ENCODE measurements around the gene MAPK12.

Gene MAPK12

DNA sequence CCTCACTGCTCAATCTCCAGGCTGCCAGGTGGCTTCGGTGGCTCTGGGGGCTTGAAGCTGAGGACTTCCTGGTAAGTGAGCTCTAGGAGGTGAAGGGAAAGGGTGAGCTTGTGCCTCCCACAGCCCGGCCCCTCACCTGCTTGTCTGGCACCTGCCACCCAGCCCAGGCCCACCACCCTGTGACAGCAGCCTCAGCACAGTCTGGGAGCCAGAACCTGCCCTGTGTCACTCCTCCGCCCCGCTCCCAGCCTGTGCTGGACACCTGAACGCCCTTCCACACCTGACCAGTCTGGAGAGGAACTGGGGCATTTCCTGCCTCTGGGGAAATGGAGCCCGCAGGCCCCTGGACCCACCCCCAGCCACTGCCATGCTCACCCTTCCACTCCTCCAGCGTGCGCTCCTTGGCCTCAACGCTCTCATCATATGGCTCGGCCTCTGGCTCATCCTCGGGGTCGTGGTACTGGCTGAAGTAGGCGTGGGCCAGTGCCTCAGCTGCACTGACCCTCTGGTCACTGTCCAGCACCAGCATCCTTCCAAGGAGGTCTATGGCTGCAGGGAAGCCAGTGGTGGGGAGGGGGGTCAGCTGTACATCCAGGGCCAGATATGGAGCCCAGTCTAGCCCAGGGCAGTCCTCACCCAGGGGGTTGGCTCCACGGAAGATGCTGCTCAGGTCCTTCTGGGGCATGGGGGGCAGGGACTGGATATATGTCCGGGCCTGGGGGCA is 3.6 kb upstream of the MAPK12 start:
- no peak for DNase-seq

DNA sequence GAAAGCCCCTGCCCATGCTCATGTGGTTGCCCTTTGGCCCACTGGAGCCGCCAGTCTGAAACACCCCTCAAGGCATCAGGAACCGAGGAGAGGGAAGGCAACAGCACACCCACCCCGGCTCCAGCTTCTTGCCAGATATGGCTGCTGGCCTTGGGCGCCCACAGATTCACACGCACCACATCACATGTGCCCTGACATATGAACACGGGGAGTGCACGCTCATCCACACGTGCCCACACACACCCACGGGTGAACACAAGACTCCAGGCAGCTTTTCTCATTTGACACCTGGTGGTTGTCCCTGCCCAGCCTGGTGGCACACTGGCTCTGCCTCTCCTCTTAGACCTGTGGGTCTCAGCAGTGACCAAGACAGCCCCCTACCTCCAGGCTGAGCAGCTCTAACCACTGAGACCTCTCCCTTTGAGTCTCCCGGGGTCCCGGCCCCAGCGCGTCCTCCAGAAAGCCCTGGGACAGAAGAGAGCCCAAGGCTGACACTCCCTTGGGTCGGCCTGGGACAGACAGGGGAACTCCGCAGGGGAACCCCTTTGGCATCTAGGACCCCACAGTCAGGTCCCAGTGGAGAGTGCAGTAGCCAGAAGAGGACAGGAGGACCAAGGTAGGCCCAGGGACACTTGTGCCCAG is 2.7 kb upstream of the MAPK12 start:
- no peak for DNase-seq

- no peak for DNase-seq
Observed at GRCh38 chr22:50262973-50263617, 1.6 kb upstream of the MAPK12 start.

GRCh38 chr22:50262460-50262911 is 1.0 kb upstream of the MAPK12 start:
- DNase-seq, result no peak

DNA sequence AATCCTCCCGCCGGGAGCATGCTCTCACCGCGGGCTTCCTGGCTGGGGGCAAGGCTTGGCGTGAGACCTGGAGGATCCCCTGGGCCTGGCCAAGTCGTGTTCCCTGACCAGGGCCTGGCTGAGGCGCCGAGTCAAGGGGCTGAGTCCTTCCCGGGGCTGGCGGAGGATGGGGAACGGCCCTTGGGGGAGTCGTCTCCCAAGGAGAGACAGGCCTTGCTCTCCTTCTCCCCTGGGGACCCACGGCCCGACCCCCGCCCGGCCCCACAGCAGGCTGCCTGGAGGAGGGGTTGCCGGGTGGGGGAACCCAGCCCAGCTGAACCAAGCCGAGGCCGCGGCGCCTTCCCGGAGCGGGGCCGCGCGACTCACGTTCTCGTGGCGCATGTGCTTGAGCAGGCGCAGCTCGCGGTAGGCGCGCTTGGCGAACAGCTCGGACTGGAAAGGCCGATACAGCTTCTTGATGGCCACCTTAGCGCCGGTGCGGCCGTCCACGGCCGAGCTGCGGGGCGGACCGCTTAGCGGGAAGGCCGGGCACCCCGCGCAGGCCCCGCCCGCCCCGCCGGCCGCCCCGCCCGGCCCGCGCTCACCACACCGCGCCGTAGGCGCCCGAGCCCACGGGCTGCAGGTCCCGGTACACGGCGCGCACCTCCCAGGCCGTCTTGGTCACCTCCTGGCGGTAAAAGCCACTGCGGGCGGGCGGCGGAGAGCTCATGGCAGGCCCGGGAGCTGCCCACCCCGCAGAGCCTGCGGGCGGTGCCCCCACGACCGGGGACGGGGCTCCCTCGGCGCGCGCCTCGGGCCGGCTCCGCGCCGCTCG is 475 bp downstream of the MAPK12 start:
- no peak for DNase-seq

DNA sequence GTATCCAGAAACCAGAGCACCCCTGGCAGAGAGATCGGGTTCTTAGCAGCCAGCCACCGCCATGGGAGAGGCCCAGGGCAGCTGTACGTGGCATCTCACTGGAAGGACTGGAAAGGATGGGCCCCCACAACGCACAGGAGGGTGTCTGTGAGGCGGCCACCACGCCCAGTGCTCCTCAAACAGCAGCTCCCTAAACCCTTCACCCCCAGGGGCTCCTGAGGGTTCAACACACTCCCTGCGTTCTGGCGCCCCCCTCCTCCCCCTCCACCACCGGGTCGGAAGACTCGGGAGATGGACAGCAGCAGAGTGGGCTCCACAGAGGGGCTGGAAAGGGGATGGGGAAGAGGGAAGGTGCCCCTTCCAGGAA is 1.1 kb downstream of the MAPK12 start:
- DNase-seq, result no peak

- DNase-seq, result no peak
Observed at GRCh38 chr22:50259302-50259701, 2.2 kb downstream of the MAPK12 start.

GRCh38 chr22:50258361-50259292 is 2.9 kb downstream of the MAPK12 start:
- no peak for DNase-seq

GRCh38 chr22:50257451-50258360 is 3.8 kb downstream of the MAPK12 start:
- DNase-seq, result no peak

DNA sequence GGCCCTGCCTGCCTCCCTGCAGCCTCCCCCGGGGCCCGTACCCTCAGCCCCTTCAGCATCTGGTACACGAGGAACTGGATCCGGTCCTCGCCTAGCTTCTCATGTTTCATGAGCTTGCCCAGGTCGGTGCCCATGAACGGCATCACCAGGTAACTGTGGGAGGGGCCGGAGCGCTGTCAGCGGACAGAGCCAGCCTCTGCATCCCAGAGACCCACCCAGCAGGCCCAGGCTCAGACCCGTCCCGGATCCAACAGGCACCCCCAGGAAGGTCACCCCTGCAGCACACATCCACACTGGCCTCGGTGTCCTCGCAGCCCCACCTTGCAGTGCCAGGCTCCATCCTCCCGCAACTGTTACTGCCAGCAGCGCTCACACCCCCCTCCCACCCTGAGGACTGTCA is 4.4 kb downstream of the MAPK12 start:
- DNase-seq, result no peak

- DNase-seq, result no peak
Observed at GRCh38 chr22:50256258-50256862, 5.1 kb downstream of the MAPK12 start.

GRCh38 chr22:50255607-50256006 is 5.9 kb downstream of the MAPK12 start:
- DNase-seq, result no peak

DNA sequence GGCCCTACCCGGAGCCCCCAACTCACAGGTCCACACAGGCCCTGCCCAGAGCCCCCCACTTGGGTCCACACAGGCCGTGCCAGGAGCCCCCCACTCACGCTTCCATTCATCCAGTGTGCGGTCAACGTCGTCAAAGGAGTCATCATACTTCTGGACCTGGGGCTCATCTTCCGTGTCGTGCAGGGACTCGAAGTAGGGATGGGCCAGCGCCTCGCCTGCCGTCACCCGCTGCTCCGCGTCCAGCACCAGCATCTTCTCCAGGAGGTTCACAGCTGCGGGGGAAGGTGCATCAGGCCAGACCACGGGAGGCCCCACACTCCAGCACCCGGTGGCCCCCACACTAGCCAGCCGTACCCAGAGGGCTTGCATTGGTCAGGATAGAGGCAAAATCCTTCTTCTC is 6.4 kb downstream of the MAPK12 start:
- DNase-seq, result no peak

- DNase-seq, result no peak
Observed at GRCh38 chr22:50253941-50254340, 7.5 kb downstream of the MAPK12 start.

DNA sequence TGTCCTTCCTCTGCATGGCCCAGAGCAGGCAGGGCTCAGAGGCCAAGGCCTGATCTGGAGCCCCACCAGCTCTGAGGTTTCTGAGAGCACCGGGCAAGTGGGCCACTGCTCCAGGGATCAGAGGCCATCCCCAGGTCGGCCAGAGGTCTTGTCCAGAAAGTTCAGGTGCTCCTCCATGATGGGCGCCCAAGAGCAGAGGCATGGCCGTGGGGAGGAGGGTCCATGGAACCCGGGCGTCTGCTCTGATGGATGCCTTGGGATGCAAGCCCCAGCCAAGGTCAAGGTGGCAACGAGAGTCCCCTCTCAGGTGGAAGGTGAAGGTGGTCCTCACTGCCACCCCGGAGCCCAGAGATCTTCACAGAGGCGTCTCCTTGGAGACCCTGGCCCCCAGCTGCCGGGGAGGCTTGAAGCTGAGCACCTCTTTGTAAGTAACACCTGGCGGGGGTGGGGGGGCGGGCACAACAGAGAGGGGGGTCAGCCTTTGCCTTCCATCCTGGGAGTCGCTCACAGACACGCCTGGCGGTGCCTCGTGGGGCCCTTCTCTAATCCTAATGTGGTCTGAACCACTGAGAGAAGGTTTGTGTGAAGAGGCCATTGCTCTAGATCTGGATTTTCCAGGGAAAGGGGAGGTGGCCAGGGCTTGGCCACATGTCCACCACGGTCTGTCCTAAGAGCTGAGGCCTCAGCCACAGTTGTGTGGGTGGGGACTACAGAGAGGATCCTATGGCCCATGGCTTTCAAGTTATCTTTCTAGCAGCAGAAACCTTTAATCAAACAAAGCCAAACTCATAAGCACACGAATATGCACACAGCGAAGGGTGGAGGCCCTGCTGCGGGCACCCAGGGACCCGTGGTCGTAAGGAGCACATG is 8.2 kb downstream of the MAPK12 start:
- no peak for DNase-seq

DNA sequence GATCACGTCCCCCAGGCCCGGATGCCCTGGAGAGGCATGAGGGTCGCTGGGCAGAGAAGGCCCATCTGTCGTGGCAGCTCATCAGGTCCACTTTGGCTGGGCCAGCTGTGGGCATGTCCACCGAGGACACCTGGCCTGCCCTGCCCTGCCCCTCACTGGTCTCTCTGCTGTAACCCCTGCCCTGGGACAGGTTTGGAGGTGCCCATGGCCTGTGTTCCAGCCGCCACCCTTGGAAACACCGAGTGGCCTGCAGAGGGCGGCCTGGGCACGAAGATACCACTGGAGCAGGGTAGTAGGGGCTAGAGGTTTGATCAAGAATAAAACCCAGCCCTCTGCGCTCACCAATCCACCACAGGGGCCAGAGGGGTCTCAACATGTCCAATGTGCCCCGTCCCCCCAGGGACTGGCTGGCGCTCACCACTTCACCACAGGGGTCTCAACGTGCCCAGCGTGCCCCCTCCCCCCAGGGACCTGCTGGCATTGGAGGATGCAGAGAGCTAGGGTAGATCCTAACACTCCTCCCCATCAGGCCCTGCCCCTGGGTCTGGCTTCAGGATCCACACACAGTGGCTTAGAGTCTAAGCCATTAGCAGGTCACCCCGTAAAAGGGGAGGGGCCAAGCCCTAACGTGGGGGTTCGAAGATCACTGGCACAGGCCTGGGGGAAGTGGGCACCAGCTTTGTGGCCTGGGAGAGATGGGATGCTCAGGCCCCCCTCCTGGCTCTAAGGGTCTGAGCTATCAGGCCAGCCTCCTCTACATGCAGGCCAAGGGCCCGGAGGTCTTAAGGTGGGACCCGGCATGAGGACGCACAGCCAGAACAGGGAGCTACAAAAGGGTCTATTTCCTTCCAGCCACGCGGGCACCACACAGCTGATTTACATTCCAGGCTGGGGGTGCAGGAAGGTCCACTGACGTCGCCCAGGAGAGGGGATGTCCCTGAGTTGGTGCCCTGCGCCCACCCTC is 9.1 kb downstream of the MAPK12 start:
- no peak for DNase-seq

DNA sequence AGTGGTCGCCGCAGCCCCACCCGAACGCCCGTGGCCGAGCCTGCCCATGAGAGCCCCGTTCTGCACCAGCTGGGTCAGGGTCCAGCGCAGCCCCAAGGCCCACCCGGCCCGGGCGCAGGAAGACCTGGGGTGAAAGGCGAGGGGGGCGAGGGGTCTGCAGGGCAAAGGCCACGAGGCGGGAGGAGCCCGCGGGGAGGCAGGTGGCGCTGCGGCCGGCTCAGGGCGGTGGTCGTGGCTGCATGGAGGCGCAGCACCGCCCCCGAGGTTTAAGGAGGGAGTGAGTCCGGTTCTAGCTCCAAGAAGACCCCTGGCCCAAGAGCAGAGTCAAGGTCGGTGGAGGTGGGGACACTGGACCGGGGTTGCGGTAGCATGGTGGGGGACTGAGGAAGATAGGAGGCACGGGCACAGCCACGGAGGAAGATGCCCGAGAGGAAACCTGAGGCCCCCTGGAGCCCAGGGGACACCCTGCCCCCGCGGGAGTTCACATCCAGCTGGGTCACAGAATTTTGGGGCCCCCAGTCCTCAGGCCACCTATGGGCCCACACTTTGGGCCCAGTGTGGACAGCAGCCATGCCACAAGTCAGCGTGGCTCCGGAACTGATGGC is 9.9 kb downstream of the MAPK12 start:
- no peak for DNase-seq
